Left lung (tissue), 10 donors: Measurements from ENCODE around the gene AHRR. TPM values are rescaled to one million over a fixed set of nuclear protein-coding genes. Genes with fewer than 3 reads are reported as not detected.
"Not testable (repeated sequence)": the region's sequence is repeated elsewhere in the genome, so short reads cannot be mapped to it uniquely, and the experiment has no call there.

ENCODE experiments used
- ATAC-seq: fragments of 200-7000 bp; cut with Tn5 transposase; one replicate; pipeline ENCODE4 v1.9.1; 2020; ENCODE audit warnings: moderate library complexity
- DNase-seq, 4 donors: peaks; one replicate each; pipeline ENCODE4 v3.0.0-alpha.2; 2013 to 2020
- H3K27ac ChIP-seq, 2 donors: fragments of 200-600 bp; sonication (generic) in 1 of 2; one replicate each; pipeline versions ENCODE4 v1.5.0 to v1.8.0; 2020 to 2021
- H3K27me3 ChIP-seq, 2 donors: fragments of 200-600 bp; sonication (generic) in 1 of 2; one replicate each; pipeline versions ENCODE4 v1.5.0 to v1.8.0; 2020 to 2021
- H3K36me3 ChIP-seq, 2 donors: fragments of 200-600 bp; sonication (generic) in 1 of 2; one replicate each; pipeline versions ENCODE4 v1.5.0 to v1.8.0; 2020 to 2021
- H3K4me1 ChIP-seq, 2 donors: fragments of 200-600 bp; one replicate each; pipeline ENCODE4 v1.8.0; 2021
- H3K4me3 ChIP-seq, 2 donors: fragments of 200-600 bp; sonication (generic) in 1 of 2; one replicate each; pipeline versions ENCODE4 v1.5.0 to v1.8.0; 2020 to 2021; ENCODE audit warnings: mild to moderate bottlenecking in 1 of 2
- H3K9me3 ChIP-seq, 2 donors: fragments of 200-600 bp; sonication (generic) in 1 of 2; one replicate each; pipeline versions ENCODE4 v1.5.0 to v1.8.0; 2020 to 2021
- intact Hi-C, 2 donors: fragments of 100-400 bp; cut with DNase I; formaldehyde crosslinking; loops; one replicate each; pipeline versions ENCODE4 v1.11.2 to v1.14.2; 2022
- polyA plus RNA-seq, 6 donors: library from polyadenylated mRNA; unstranded; fragments of 120-200 nt; gene quantifications; one replicate each; pipeline ENCODE4 v1.2.1, GENCODE V29; 2013; ENCODE audit not compliant: insufficient read length in 6 of 6
- total RNA-seq, 2 donors: library from RNA; stranded (reverse); fragmentation: NEBNext Ultra II Directional; extraction: Animal tissue kit (Norgen Biotek cat#: 25700); gene quantifications; one replicate each; pipeline ENCODE4 v1.2.1, GENCODE V29; 2021
- TF ChIP-seq, protein P1 (sequence below), 2 donors: fragments of 200-600 bp; sonication (generic) in 1 of 2; IDR thresholded peaks; one replicate each; pipeline versions ENCODE4 v1.5.0 to v1.8.0; 2021; ENCODE audit warnings: antibody characterized with exemption in 2 of 2
- donor health status: DM: no; HTN: yes; CAD: no.
- donor health status: DM: no; HTN: no; CAD: no.

The AHRR gene
- total and polyA plus RNA-seq, 8 donors = 0.32 to 8.4 (median 4.7) TPM

- no peak overlapping the region for H3K4me3 ChIP-seq
- no peaks in the 10 kb centered on the region for H3K36me3 ChIP-seq
- ATAC-seq (no peak), DNase-seq (peak in 1 of 4 donors; percentile 19)
- H3K27me3 ChIP-seq = no peaks in the 10 kb centered on the region
- intact Hi-C loops = no loop called here
- no peak overlapping the region for H3K27ac ChIP-seq
- TF ChIP-seq, protein P1, sequence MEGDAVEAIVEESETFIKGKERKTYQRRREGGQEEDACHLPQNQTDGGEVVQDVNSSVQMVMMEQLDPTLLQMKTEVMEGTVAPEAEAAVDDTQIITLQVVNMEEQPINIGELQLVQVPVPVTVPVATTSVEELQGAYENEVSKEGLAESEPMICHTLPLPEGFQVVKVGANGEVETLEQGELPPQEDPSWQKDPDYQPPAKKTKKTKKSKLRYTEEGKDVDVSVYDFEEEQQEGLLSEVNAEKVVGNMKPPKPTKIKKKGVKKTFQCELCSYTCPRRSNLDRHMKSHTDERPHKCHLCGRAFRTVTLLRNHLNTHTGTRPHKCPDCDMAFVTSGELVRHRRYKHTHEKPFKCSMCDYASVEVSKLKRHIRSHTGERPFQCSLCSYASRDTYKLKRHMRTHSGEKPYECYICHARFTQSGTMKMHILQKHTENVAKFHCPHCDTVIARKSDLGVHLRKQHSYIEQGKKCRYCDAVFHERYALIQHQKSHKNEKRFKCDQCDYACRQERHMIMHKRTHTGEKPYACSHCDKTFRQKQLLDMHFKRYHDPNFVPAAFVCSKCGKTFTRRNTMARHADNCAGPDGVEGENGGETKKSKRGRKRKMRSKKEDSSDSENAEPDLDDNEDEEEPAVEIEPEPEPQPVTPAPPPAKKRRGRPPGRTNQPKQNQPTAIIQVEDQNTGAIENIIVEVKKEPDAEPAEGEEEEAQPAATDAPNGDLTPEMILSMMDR (IDR thresholded peaks at IDR 0.05) = no peak
- H3K9me3 ChIP-seq = no peaks in the 10 kb centered on the region
- peaks cover 0 to 16% of the 10 kb centered on the region in 2 donors for H3K4me1 ChIP-seq
Measured at GRCh38 chr5:393846-394275, 72.3 kb downstream of the AHRR start.

- TF ChIP-seq, protein P1 (IDR thresholded peaks at IDR 0.05) = no peak
- Histone ChIP-seq H3K4me1 (peaks cover 0 to 24% of the 10 kb centered on the region in 2 donors), H3K27ac (peak overlapping the region in 1 of 2 donors; percentile 18), H3K4me3 (no peak overlapping the region), H3K9me3 (no peaks in the 10 kb centered on the region), H3K27me3 (peaks cover 0 to 4% of the 10 kb centered on the region in 2 donors), H3K36me3 (no peaks in the 10 kb centered on the region)
- DNase-seq (peak in 1 of 4 donors; percentile 12), ATAC-seq (no peak)
- intact Hi-C loops = no loop called here
Measured at GRCh38 chr5:394671-395155, 73.2 kb downstream of the AHRR start.

GRCh38 chr5:395156-395920, 73.8 kb downstream of the AHRR start:
- Histone ChIP-seq H3K9me3 (no peaks in the 10 kb centered on the region), H3K4me1 (peaks cover 3 to 30% of the 10 kb centered on the region in 2 donors), H3K27ac (peak overlapping the region in 1 of 2 donors; percentile 28), H3K27me3 (peaks cover 0 to 9% of the 10 kb centered on the region in 2 donors), H3K36me3 (no peaks in the 10 kb centered on the region), H3K4me3 (no peak overlapping the region)
- intact Hi-C loops = no loop called here
- DNase-seq (no peak), ATAC-seq (no peak)
- TF ChIP-seq, protein P1 (IDR thresholded peaks at IDR 0.05) = no peak

DNA sequence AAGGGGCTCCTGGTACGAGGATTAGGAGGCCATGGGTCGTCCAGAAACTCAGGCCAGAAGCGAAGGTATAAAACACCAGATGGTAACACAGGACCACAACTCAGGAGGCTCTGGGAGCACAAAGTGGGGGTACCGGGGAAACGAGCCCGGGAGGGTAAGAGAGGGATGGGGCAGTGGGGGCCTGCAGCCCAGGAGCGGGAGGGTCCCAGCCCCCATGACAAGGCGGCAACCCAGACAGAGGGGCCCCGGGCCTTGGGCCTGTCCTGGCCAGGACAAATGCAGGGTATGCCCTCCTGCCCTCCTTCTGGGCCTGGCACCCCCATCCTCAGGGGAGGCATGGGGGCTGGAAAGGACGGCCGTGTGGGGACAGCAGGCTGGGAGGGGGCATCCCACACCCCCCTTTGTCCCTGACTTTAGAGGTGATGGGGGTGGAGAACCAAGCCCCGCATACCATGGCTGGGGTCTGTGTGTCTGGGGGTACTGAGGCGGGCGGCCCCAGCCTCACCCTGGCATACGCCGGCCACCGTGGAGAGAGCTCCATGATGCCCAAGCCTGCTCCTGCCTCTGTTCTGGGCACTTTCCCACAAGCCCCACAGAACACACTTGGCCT, 74.5 kb downstream of the AHRR start:
- Histone ChIP-seq H3K4me1 (peaks cover 6 to 33% of the 10 kb centered on the region in 2 donors), H3K4me3 (no peak overlapping the region), H3K27me3 (peaks cover 6 to 9% of the 10 kb centered on the region in 2 donors), H3K9me3 (no peaks in the 10 kb centered on the region), H3K36me3 (no peaks in the 10 kb centered on the region), H3K27ac (peak overlapping the region in 1 of 2 donors; percentile 28)
- DNase-seq = no peak
- intact Hi-C loops = no loop called here
- TF ChIP-seq, protein P1 (IDR thresholded peaks at IDR 0.05) = no peak
- ATAC-seq = no peak

DNA sequence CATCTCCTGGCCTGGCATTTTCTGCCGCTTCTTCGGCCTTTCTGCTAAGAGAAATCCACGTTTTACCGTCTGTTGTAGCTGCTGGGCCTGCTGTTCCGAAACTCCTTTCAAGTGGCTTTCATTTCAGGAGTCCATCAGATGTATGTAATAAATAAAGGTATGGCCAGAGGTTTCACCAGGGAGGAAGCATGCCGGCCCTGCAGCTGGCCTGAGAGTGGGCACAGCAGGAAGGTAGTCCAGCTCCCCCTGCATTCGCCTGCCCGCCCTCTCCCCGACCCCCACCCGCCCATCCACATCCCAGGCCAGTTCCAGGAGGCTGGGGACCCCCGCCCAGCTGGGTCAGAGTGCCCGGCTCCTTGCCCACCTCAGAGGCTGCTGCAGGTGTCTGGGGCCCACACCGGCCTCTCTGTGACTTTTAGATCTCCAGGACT, 75.0 kb downstream of the AHRR start:
- Histone ChIP-seq H3K27ac (no peak overlapping the region), H3K4me3 (no peak overlapping the region), H3K9me3 (no peaks in the 10 kb centered on the region), H3K36me3 (no peaks in the 10 kb centered on the region), H3K4me1 (peaks cover 6 to 33% of the 10 kb centered on the region in 2 donors), H3K27me3 (peaks cover 6 to 9% of the 10 kb centered on the region in 2 donors)
- TF ChIP-seq, protein P1 (IDR thresholded peaks at IDR 0.05) = no peak
- DNase-seq = no peak
- ATAC-seq = no peak
- intact Hi-C loops = no loop called here

GRCh38 chr5:398141-398474, 76.6 kb downstream of the AHRR start:
- H3K9me3 ChIP-seq, intact Hi-C loops, DNase-seq, ATAC-seq, H3K27me3 ChIP-seq, H3K36me3 ChIP-seq, H3K4me3 ChIP-seq, H3K27ac ChIP-seq: not testable (repeated sequence)
- H3K4me1 ChIP-seq = peaks cover 6 to 33% of the 10 kb centered on the region in 2 donors
